ENCODE measurements around the gene NEK10. TPM values are rescaled to one million over a fixed set of nuclear protein-coding genes. Genes with fewer than 3 reads are reported as not detected.
A peak's percentile ranks its signal among the peaks of the same experiment; 100 is the strongest.

Gene NEK10
- total RNA-seq, 1 donor from 2014 or later, result 1.2 TPM

- H3K27ac Mint-ChIP-seq (ENCODE audit: unreplicated experiment), result no peak overlapping the region
- no peaks in the 10 kb centered on the region for H3K36me3 Mint-ChIP-seq (ENCODE audit: low read depth, unreplicated experiment)
- no peak for TF ChIP-seq CTCF (IDR thresholded peaks at IDR 0.05; ENCODE audit: unreplicated experiment)
- H3K4me1 Mint-ChIP-seq (ENCODE audit: unreplicated experiment), result no peaks in the 10 kb centered on the region
- H3K9me3 Mint-ChIP-seq (ENCODE audit: unreplicated experiment), result no peaks in the 10 kb centered on the region
- H3K4me3 Mint-ChIP-seq (ENCODE audit: unreplicated experiment), result no peak overlapping the region
- DNase-seq (ENCODE audit: low spot score), result no peak
- H3K27me3 Mint-ChIP-seq (ENCODE audit: unreplicated experiment), result peaks cover 2% of the 10 kb centered on the region
These were observed 209.0 kb downstream of the NEK10 start for GRCh38 chr3:27160146-27160545.

- DNase-seq (ENCODE audit: low spot score), result no peak
- TF ChIP-seq CTCF (IDR thresholded peaks at IDR 0.05; ENCODE audit: unreplicated experiment), result no peak
- Mint-ChIP-seq H3K4me3 (ENCODE audit: unreplicated experiment) (no peak overlapping the region), H3K36me3 (ENCODE audit: low read depth, unreplicated experiment) (no peaks in the 10 kb centered on the region), H3K27me3 (ENCODE audit: unreplicated experiment) (peaks cover 2% of the 10 kb centered on the region), H3K27ac (ENCODE audit: unreplicated experiment) (peak overlapping the region; percentile 33), H3K4me1 (ENCODE audit: unreplicated experiment) (peaks cover 14% of the 10 kb centered on the region), H3K9me3 (ENCODE audit: unreplicated experiment) (no peaks in the 10 kb centered on the region)
These were observed 222.0 kb downstream of the NEK10 start for GRCh38 chr3:27147215-27147614.

- no peak for DNase-seq (ENCODE audit: low spot score)
- H3K36me3 Mint-ChIP-seq (ENCODE audit: low read depth, unreplicated experiment), result no peaks in the 10 kb centered on the region
- H3K9me3 Mint-ChIP-seq (ENCODE audit: unreplicated experiment), result no peaks in the 10 kb centered on the region
- H3K27me3 Mint-ChIP-seq (ENCODE audit: unreplicated experiment), result peaks cover 2% of the 10 kb centered on the region
- H3K4me3 Mint-ChIP-seq (ENCODE audit: unreplicated experiment), result no peak overlapping the region
- peaks cover 14% of the 10 kb centered on the region for H3K4me1 Mint-ChIP-seq (ENCODE audit: unreplicated experiment)
- H3K27ac Mint-ChIP-seq (ENCODE audit: unreplicated experiment), result peak overlapping the region; percentile 33
- no peak for TF ChIP-seq CTCF (IDR thresholded peaks at IDR 0.05; ENCODE audit: unreplicated experiment)
These were observed 222.4 kb downstream of the NEK10 start for GRCh38 chr3:27146786-27147185.

GRCh38 chr3:27145719-27146118 lies 223.5 kb downstream of the NEK10 start:
- TF ChIP-seq CTCF (IDR thresholded peaks at IDR 0.05; ENCODE audit: unreplicated experiment), result no peak
- H3K27ac Mint-ChIP-seq (ENCODE audit: unreplicated experiment), result no peak overlapping the region
- no peak for DNase-seq (ENCODE audit: low spot score)

GRCh38 chr3:27141668-27142067 lies 227.5 kb downstream of the NEK10 start:
- Mint-ChIP-seq H3K27me3 (ENCODE audit: unreplicated experiment) (no peaks in the 10 kb centered on the region), H3K27ac (ENCODE audit: unreplicated experiment) (no peak overlapping the region), H3K9me3 (ENCODE audit: unreplicated experiment) (no peaks in the 10 kb centered on the region), H3K4me3 (ENCODE audit: unreplicated experiment) (no peak overlapping the region), H3K36me3 (ENCODE audit: low read depth, unreplicated experiment) (no peaks in the 10 kb centered on the region), H3K4me1 (ENCODE audit: unreplicated experiment) (peaks cover 8% of the 10 kb centered on the region)
- DNase-seq (ENCODE audit: low spot score), result no peak
- TF ChIP-seq CTCF (IDR thresholded peaks at IDR 0.05; ENCODE audit: unreplicated experiment), result no peak

More at GRCh38 chr3:27145719-27146118, 223.5 kb downstream of the NEK10 start:
- Mint-ChIP-seq H3K9me3 (ENCODE audit: unreplicated experiment) (no peaks in the 10 kb centered on the region), H3K4me1 (ENCODE audit: unreplicated experiment) (peaks cover 14% of the 10 kb centered on the region), H3K27me3 (ENCODE audit: unreplicated experiment) (peaks cover 2% of the 10 kb centered on the region), H3K4me3 (ENCODE audit: unreplicated experiment) (no peak overlapping the region), H3K36me3 (ENCODE audit: low read depth, unreplicated experiment) (no peaks in the 10 kb centered on the region)

All from endothelial cell (in vitro differentiated cells).